Measurements from ENCODE around the gene UPP1.
"Not testable (repeated sequence)": the region's sequence is repeated elsewhere in the genome, so short reads cannot be mapped to it uniquely, and the experiment has no call there.

The UPP1 gene

GRCh38 chr7:48089046-48090003 is at the start of gene UPP1:
Gene UPP1 (plus strand): TSS chr7:48089265. CDS start chr7:48094784, 5,519 bp downstream.
- DNase-seq (ENCODE audit: low read depth in 2 of 2): peak; percentile 78 to 79

GRCh38 chr7:48040944-48041652 is 48.0 kb upstream of the UPP1 start:
- DNase-seq (ENCODE audit: low read depth in 2 of 2): no peak

GRCh38 chr7:48041653-48041970 is 47.5 kb upstream of the UPP1 start:
- DNase-seq (ENCODE audit: low read depth in 2 of 2): no peak

GRCh38 chr7:48042216-48042615 is 46.8 kb upstream of the UPP1 start:
- DNase-seq (ENCODE audit: low read depth in 2 of 2): no peak

GRCh38 chr7:48042636-48043035 is 46.4 kb upstream of the UPP1 start:
- no peak for DNase-seq (ENCODE audit: low read depth in 2 of 2)

GRCh38 chr7:48045195-48045765 is 43.8 kb upstream of the UPP1 start:
- DNase-seq (ENCODE audit: low read depth in 2 of 2): no peak

- DNase-seq (ENCODE audit: low read depth in 2 of 2): no peak
Measured at GRCh38 chr7:48046458-48046857, 42.6 kb upstream of the UPP1 start.

- DNase-seq (ENCODE audit: low read depth in 2 of 2): no peak
Measured at GRCh38 chr7:48048113-48048512, 41.0 kb upstream of the UPP1 start.

GRCh38 chr7:48049850-48050249 is 39.2 kb upstream of the UPP1 start:
- no peak for DNase-seq (ENCODE audit: low read depth in 2 of 2)

GRCh38 chr7:48052748-48053147 is 36.3 kb upstream of the UPP1 start:
- DNase-seq (ENCODE audit: low read depth in 2 of 2): no peak

- no peak for DNase-seq (ENCODE audit: low read depth in 2 of 2)
Measured at GRCh38 chr7:48053736-48054135, 35.3 kb upstream of the UPP1 start.

GRCh38 chr7:48058990-48059389 is 30.1 kb upstream of the UPP1 start:
- no peak for DNase-seq (ENCODE audit: low read depth in 2 of 2)

- no peak for DNase-seq (ENCODE audit: low read depth in 2 of 2)
Measured at GRCh38 chr7:48059706-48060105, 29.4 kb upstream of the UPP1 start.

- DNase-seq (ENCODE audit: low read depth in 2 of 2): no peak
Measured at GRCh38 chr7:48063985-48064384, 25.1 kb upstream of the UPP1 start.

- DNase-seq (ENCODE audit: low read depth in 2 of 2): no peak
Measured at GRCh38 chr7:48067475-48067874, 21.6 kb upstream of the UPP1 start.

GRCh38 chr7:48074204-48074654 is 14.8 kb upstream of the UPP1 start:
- no peak for DNase-seq (ENCODE audit: low read depth in 2 of 2)

- DNase-seq (ENCODE audit: low read depth in 2 of 2): no peak
Measured at GRCh38 chr7:48077423-48077822, 11.6 kb upstream of the UPP1 start.

GRCh38 chr7:48078470-48078869 is 10.6 kb upstream of the UPP1 start:
- no peak for DNase-seq (ENCODE audit: low read depth in 2 of 2)

GRCh38 chr7:48082378-48082777 is 6.7 kb upstream of the UPP1 start:
- DNase-seq (ENCODE audit: low read depth in 2 of 2): not testable (repeated sequence)

- no peak for DNase-seq (ENCODE audit: low read depth in 2 of 2)
Measured at GRCh38 chr7:48083114-48083830, 5.8 kb upstream of the UPP1 start.

- DNase-seq (ENCODE audit: low read depth in 2 of 2): peak; percentile 47 to 53
Measured at GRCh38 chr7:48084727-48085432, 4.2 kb upstream of the UPP1 start.
